Liver (tissue), 9 donors: ENCODE data around the gene LHX2. TPM values are rescaled to one million over a fixed set of nuclear protein-coding genes. Genes with fewer than 3 reads are reported as not detected.

Source experiments
- DNase-seq: peaks from one replicate; pipeline ENCODE4 v3.0.0-alpha.2; 2017; ENCODE audit warnings: low spot score
- H3K27ac ChIP-seq, 2 donors: one replicate each; pipeline ENCODE4 v1.7.0; 2013; ENCODE audit warnings: inconsistent platforms in 2 of 2, low read length in 2 of 2, control low read depth in 1 of 2, low read depth in 1 of 2, mild to moderate bottlenecking in 1 of 2
- H3K27me3 ChIP-seq, 4 donors: one replicate each; pipeline versions ENCODE4 v1.6.1 to v1.7.0; 2013; ENCODE audit warnings: low read length in 3 of 4, inconsistent platforms in 1 of 4, mild to moderate bottlenecking in 1 of 4, moderate library complexity in 1 of 4; ENCODE audit not compliant: control insufficient read depth in 4 of 4, insufficient read depth in 4 of 4
- H3K36me3 ChIP-seq, 4 donors: one replicate each; pipeline versions ENCODE4 v1.6.1 to v1.7.0; 2013; ENCODE audit warnings: low read length in 3 of 4, mild to moderate bottlenecking in 3 of 4, low read depth in 1 of 4, moderate library complexity in 1 of 4; ENCODE audit not compliant: control insufficient read depth in 4 of 4, insufficient read depth in 3 of 4
- H3K4me1 ChIP-seq, 4 donors: one replicate each; pipeline versions ENCODE4 v1.6.1 to v1.7.0; 2013; ENCODE audit warnings: low read length in 3 of 4, mild to moderate bottlenecking in 3 of 4, moderate library complexity in 1 of 4; ENCODE audit not compliant: control insufficient read depth in 4 of 4, insufficient read depth in 4 of 4
- H3K4me3 ChIP-seq, 3 donors: one replicate each; pipeline versions ENCODE4 v1.6.1 to v1.7.0; 2013; ENCODE audit warnings: low read length in 3 of 3, control low read depth in 1 of 3, low read depth in 1 of 3, mild to moderate bottlenecking in 1 of 3
- H3K9ac ChIP-seq, 2 donors: one replicate each; pipeline ENCODE4 v1.7.0; 2013; ENCODE audit warnings: low read length in 2 of 2, mild to moderate bottlenecking in 2 of 2, moderate library complexity in 2 of 2, control low read depth in 1 of 2, low read depth in 1 of 2
- H3K9me3 ChIP-seq, 4 donors: one replicate each; pipeline versions ENCODE4 v1.6.1 to v1.7.0; 2013; ENCODE audit warnings: low read length in 3 of 4; ENCODE audit not compliant: control insufficient read depth in 4 of 4
- ATF3 ChIP-seq: IDR thresholded peaks from 2 replicates; pipeline ENCODE4 v1.6.1; 2016; ENCODE audit warnings: antibody characterized with exemption
- CTCF ChIP-seq: fragments of 150-350 bp; IDR thresholded peaks from 2 replicates; pipeline ENCODE4 v1.5.1; 2017; ENCODE audit warnings: improper control_type of control experiment, low read depth, low read length; ENCODE audit not compliant: missing input control
- EGR1 ChIP-seq, 2 donors: IDR thresholded peaks; 2 replicates each; pipeline ENCODE4 v1.6.1; 2016 to 2018; ENCODE audit warnings: antibody characterized with exemption in 2 of 2, low read depth in 2 of 2
- FOXA1 ChIP-seq: IDR thresholded peaks from 2 replicates; pipeline ENCODE4 v1.6.1; 2016; ENCODE audit warnings: antibody characterized with exemption
- FOXA2 ChIP-seq: IDR thresholded peaks from 2 replicates; pipeline ENCODE4 v1.6.1; 2016; ENCODE audit warnings: antibody characterized with exemption
- GABPA ChIP-seq, 2 donors: IDR thresholded peaks in 1 of 2; conservative IDR thresholded peaks in 1 of 2; 2 replicates each; pipeline ENCODE4 v1.6.1; 2016; ENCODE audit warnings: antibody characterized with exemption in 2 of 2, mild to moderate bottlenecking in 1 of 2, moderate library complexity in 1 of 2
- HNF4A ChIP-seq, 2 donors: conservative IDR thresholded peaks; 2 replicates each; pipeline ENCODE4 v1.6.1; 2016; ENCODE audit warnings: antibody characterized with exemption in 2 of 2, mild to moderate bottlenecking in 2 of 2
- HNF4G ChIP-seq: IDR thresholded peaks from 2 replicates; pipeline ENCODE4 v1.6.1; 2016; ENCODE audit warnings: antibody characterized with exemption
- JUND ChIP-seq, 2 donors: IDR thresholded peaks; 2 replicates each; pipeline ENCODE4 v1.6.1; 2016; ENCODE audit warnings: antibody characterized with exemption in 2 of 2
- MAX ChIP-seq: IDR thresholded peaks from 2 replicates; pipeline ENCODE4 v1.6.1; 2016; ENCODE audit warnings: antibody characterized with exemption
- NR2F2 ChIP-seq: IDR thresholded peaks from 2 replicates; pipeline ENCODE4 v1.6.1; 2016; ENCODE audit warnings: antibody characterized with exemption
- RAD21 ChIP-seq, 2 donors: IDR thresholded peaks; 2 replicates each; pipeline ENCODE4 v1.6.1; 2016; ENCODE audit warnings: antibody characterized with exemption in 2 of 2, mild to moderate bottlenecking in 2 of 2
- RXRA ChIP-seq, 2 donors: IDR thresholded peaks; 2 replicates each; pipeline ENCODE4 v1.6.1; 2017 to 2018; ENCODE audit warnings: antibody characterized with exemption in 2 of 2, mild to moderate bottlenecking in 1 of 2
- SP1 ChIP-seq: IDR thresholded peaks from 2 replicates; pipeline ENCODE4 v1.6.1; 2018; ENCODE audit warnings: antibody characterized with exemption, mild to moderate bottlenecking
- TAF1 ChIP-seq: conservative IDR thresholded peaks from 2 replicates; pipeline ENCODE4 v1.6.1; 2016; ENCODE audit warnings: antibody characterized with exemption, mild to moderate bottlenecking
- ZBTB33 ChIP-seq: IDR thresholded peaks from 2 replicates; pipeline ENCODE4 v1.6.1; 2016; ENCODE audit warnings: antibody characterized with exemption
- WGBS: extraction: QIAGEN DNeasy Blood & Tissue Kit; methylation state at CpG from one replicate; pipeline ENCODE4 v1.1.7; 2013; 5-methylcytosine and 5-hydroxymethylcytosine counted together
- polyA plus RNA-seq, 2 donors: library from polyadenylated mRNA; stranded (reverse) in 1 of 2; unstranded in 1 of 2; fragments of 200-250 nt in 1 of 2; fragments of >200 nt in 1 of 2; fragmentation: Nextera tagmentation in 1 of 2; extraction: Ambion mirVana in 1 of 2; gene quantifications; one replicate each; pipeline versions ENCODE4 v1.2.1 to v1.2.3, GENCODE V29; 2013 to 2015
- total RNA-seq, 2 donors: library from RNA; depleted of rRNA; stranded (reverse); fragments of >200 nt; gene quantifications; one replicate each; pipeline ENCODE4 v1.2.3, GENCODE V29; 2014
- donor health status: healthy.
- donor health status: healthy.
- donor health status: healthy.
- donor health status: healthy.
- donor health status: healthy.

LHX2 gene
- total and polyA plus RNA-seq, 4 donors, result 2.0 to 2.5 (median 2.1) TPM

GRCh38 chr9:124018730-124019697, 7.4 kb downstream of the LHX2 start:
- WGBS, result 14% methylated on average over 21 of the region's 21 CpGs
- no peak for DNase-seq
- Histone ChIP-seq H3K27me3 (peaks cover 10 to 41% (median 25%) of the 10 kb centered on the region in 4 donors), H3K9me3 (no peaks in the 10 kb centered on the region), H3K4me1 (peaks cover 12 to 30% (median 16%) of the 10 kb centered on the region in 4 donors), H3K27ac (peak overlapping the region in 1 of 2 donors; percentile 15), H3K36me3 (no peaks in the 10 kb centered on the region), H3K9ac (no peak overlapping the region), H3K4me3 (no peak overlapping the region)
- TF ChIP-seq NR2F2 (no peak), FOXA1 (no peak), MAX (no peak), HNF4A (conservative IDR thresholded peaks at IDR 0.05) (no peak), RAD21 (IDR thresholded peaks at IDR 0.05) (no peak), ZBTB33 (no peak), EGR1 (IDR thresholded peaks at IDR 0.05; ENCODE audit: low read depth in 2 of 2) (no peak), JUND (IDR thresholded peaks at IDR 0.05) (no peak), SP1 (no peak), RXRA (IDR thresholded peaks at IDR 0.05) (no peak), ATF3 (no peak), CTCF (no peak), HNF4G (no peak), FOXA2 (no peak)

GRCh38 chr9:124019771-124020519, 8.4 kb downstream of the LHX2 start:
- DNase-seq, result no peak
- Histone ChIP-seq H3K4me1 (peaks cover 12 to 30% (median 16%) of the 10 kb centered on the region in 4 donors), H3K4me3 (no peak overlapping the region), H3K27me3 (peaks cover 6 to 40% (median 23%) of the 10 kb centered on the region in 4 donors), H3K9ac (no peak overlapping the region), H3K36me3 (no peaks in the 10 kb centered on the region), H3K27ac (no peak overlapping the region), H3K9me3 (no peaks in the 10 kb centered on the region)
- WGBS, result 17% methylated on average over 15 of the region's 15 CpGs
- TF ChIP-seq HNF4G (no peak), ZBTB33 (no peak), RXRA (IDR thresholded peaks at IDR 0.05) (no peak), FOXA1 (no peak), SP1 (no peak), GABPA (IDR thresholded peaks at IDR 0.05 in 1 of 2, conservative IDR thresholded peaks at IDR 0.05 in 1 of 2) (no peak), HNF4A (conservative IDR thresholded peaks at IDR 0.05) (no peak), NR2F2 (no peak), JUND (IDR thresholded peaks at IDR 0.05) (no peak), FOXA2 (no peak), TAF1 (no peak), ATF3 (no peak), CTCF (no peak)
